ENCODE results near the gene RAB11FIP4.

The RAB11FIP4 gene

GRCh38 chr17:31572341-31572740 lies 180.9 kb downstream of the RAB11FIP4 start:
- FAIRE-seq (no peak), DNase-seq (ENCODE audit: insufficient read length, low spot score) (no peak)
- TF ChIP-seq CTCF (IDR thresholded peaks at IDR 0.05; ENCODE audit: insufficient read depth, missing control alignments) = no peak

GRCh38 chr17:31573047-31573446 lies 181.6 kb downstream of the RAB11FIP4 start:
- FAIRE-seq (no peak), DNase-seq (ENCODE audit: insufficient read length, low spot score) (no peak)
- no peak for TF ChIP-seq CTCF (IDR thresholded peaks at IDR 0.05; ENCODE audit: insufficient read depth, missing control alignments)

GRCh38 chr17:31573861-31574260 lies 182.4 kb downstream of the RAB11FIP4 start:
- no peak for TF ChIP-seq CTCF (IDR thresholded peaks at IDR 0.05; ENCODE audit: insufficient read depth, missing control alignments)
- no peak for DNase-seq (ENCODE audit: insufficient read length, low spot score)
- FAIRE-seq = no peak

GRCh38 chr17:31574458-31574857 lies 183.0 kb downstream of the RAB11FIP4 start:
- TF ChIP-seq CTCF (IDR thresholded peaks at IDR 0.05; ENCODE audit: insufficient read depth, missing control alignments) = no peak
- no peak for FAIRE-seq
- no peak for DNase-seq (ENCODE audit: insufficient read length, low spot score)

- no peak for TF ChIP-seq CTCF (IDR thresholded peaks at IDR 0.05; ENCODE audit: insufficient read depth, missing control alignments)
- no peak for DNase-seq (ENCODE audit: insufficient read length, low spot score)
- no peak for FAIRE-seq
Observed at GRCh38 chr17:31575043-31575442, 183.6 kb downstream of the RAB11FIP4 start.

- FAIRE-seq (no peak), DNase-seq (ENCODE audit: insufficient read length, low spot score) (no peak)
- no peak for TF ChIP-seq CTCF (IDR thresholded peaks at IDR 0.05; ENCODE audit: insufficient read depth, missing control alignments)
Observed at GRCh38 chr17:31579265-31579664, 187.8 kb downstream of the RAB11FIP4 start.

- FAIRE-seq = no peak
- TF ChIP-seq CTCF (IDR thresholded peaks at IDR 0.05; ENCODE audit: insufficient read depth, missing control alignments) = no peak
Observed at GRCh38 chr17:31580316-31580705, 188.8 kb downstream of the RAB11FIP4 start.

More at GRCh38 chr17:31580316-31580705, 188.8 kb downstream of the RAB11FIP4 start:
- no peak for DNase-seq (ENCODE audit: insufficient read length, low spot score)
